Renal pelvis (tissue), 4 donors: ENCODE data around the gene GPS1. TPM values are rescaled to one million over a fixed set of nuclear protein-coding genes. Genes with fewer than 3 reads are reported as not detected.
"Not testable (repeated sequence)": the region's sequence is repeated elsewhere in the genome, so short reads cannot be mapped to it uniquely, and the experiment has no call there.

Source experiments
- DNase-seq: peaks from one replicate; pipeline ENCODE4 v3.0.0-alpha.2; 2013
- polyA plus RNA-seq, 3 donors: library from polyadenylated mRNA; unstranded; fragments of 120-200 nt; gene quantifications; one replicate each; pipeline ENCODE4 v1.2.1, GENCODE V29; 2013; ENCODE audit not compliant: insufficient read length in 3 of 3

Gene GPS1
- polyA plus RNA-seq, 3 donors: 127 to 149 (median 140) TPM

- DNase-seq: peak; percentile 97
Observed at GRCh38 chr17:82037092-82037888, 14.4 kb upstream of the GPS1 start, which contains the start of gene DCXR. Gene DCXR, minus strand, starts transcription at chr17:82037697. Its CDS starts 15 bp downstream, at chr17:82037682.

- DNase-seq: no peak
Observed at GRCh38 chr17:82037889-82038195, 13.9 kb upstream of the GPS1 start.

GRCh38 chr17:82038796-82039409 is 12.8 kb upstream of the GPS1 start:
- not testable (repeated sequence) for DNase-seq

GRCh38 chr17:82039695-82040299 is 11.9 kb upstream of the GPS1 start:
- DNase-seq: no peak

DNA sequence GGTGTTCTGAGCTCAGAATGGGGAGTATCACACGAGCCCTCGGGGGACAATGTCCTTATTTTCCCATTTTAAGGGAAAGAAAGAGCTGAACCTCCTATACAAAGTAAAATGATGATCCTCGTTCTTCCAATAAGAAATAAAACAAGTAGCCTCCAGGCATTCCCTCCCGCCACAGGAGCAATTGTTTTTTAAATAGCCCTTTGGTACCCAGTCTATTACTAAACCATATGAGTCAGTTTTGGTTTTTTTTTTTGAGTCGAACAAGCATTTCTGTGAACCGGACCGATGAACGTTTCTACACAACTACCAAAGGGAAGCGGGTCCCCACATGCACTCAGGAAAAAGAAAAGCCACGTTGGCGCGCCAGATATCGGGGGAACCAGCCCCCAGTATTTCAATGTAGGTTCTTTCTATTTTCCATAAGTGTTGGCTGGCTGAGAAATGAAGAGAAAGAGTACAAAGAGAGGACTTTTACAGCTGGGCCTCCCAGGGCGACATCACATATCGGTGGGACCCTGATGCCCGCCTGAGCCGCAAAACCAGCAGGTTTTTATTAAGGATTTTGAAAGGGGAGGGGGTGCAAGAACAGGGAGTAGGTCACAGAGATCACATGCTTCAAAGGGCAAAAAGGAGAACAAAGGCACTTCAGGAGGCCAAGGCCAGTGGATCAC is 10.4 kb upstream of the GPS1 start:
- no peak for DNase-seq

- no peak for DNase-seq
Observed at GRCh38 chr17:82042649-82043048, 9.0 kb upstream of the GPS1 start.

GRCh38 chr17:82043507-82043906 is 8.2 kb upstream of the GPS1 start:
- DNase-seq: no peak

GRCh38 chr17:82045936-82046484 is 5.7 kb upstream of the GPS1 start:
- no peak for DNase-seq

DNA sequence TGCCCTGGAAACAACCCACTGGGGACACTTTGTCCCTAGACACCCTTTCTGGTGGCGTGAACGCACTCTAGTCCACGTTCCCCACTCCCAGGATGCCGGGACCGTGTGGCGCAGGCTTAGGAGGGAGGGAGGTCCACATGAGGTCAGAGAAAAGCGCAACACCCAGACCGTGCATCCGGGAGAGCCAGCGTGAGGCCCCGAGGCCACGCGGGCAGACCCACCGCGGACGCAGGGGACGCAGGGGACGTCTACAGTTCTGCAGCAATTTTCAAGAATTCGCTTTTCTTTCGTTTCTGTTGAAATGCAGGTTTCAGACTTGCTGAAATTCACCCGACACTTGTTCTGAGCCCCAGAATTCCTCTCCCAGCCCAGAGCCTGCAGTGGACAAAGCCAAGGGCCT is 4.8 kb upstream of the GPS1 start:
- no peak for DNase-seq

DNA sequence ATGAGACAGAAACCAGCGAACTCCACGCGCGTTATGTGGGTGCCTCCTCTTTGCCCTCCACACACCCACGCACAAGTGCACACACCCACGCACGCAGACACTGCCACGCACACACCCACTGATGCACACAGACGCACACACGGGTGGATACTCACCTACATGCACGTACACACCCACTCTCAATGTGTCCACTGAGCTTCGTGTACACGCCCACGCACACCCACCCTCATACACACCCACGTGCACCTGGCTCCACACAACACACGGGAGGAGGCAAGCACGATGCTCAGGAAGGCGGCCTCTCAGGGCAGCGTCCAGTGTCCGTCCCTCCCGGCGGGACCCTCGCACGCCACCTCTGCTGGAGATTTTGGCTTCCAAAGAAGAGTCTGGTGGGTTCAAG is 4.3 kb upstream of the GPS1 start:
- DNase-seq: no peak

DNA sequence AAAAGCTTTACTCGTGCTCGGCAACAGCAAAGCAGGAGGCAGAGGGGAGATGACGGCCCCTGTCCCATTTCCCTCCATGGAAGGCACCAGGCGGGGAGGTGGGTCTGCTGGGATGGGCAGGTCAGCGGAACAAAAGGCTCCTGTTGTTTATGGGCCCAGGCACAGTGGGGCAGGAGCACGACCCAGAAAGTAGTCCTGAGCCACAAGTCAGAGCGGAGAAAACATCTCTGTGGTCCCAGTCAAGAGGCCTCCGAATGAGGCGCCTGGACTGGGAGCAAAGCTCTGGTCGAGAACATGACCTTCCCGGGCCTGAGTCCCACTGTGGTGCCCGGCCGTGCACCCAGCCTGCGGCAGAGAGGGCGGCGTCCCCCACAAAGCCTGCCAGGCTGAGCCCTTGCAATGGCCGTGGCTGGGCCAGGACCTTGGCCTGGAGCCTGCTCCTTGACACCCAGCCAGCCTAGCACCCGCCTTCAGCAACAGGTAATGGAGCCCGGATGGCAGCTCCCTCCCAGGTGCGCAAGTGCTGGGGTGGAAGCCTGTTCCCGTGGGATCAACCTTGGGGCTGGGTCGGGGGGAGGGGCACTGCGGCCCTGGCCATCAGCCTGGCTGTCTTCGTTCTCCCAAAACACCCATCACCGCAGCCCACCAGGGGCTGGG is 3.7 kb upstream of the GPS1 start:
- DNase-seq: no peak

DNA sequence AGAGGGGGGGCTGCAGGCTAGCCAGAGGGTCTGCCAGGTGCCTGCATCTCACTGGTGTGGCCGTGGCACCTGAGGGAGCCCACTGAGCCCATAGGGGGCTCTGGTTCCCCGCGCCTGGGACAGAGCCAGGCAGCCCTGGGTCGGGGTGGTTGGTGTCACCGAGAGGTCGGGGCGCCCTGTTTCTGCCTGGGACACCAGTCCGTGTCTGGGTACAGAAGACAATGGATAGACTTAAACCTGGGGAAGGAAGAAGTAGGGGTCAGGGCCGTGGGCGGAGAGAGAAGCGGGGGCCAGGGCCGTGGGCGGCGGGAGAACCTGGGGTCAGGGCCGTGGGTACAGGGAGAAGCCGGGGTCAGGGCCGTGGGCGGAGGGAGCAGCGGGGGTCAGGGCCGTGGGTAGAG is 3.1 kb upstream of the GPS1 start:
- no peak for DNase-seq

- DNase-seq: no peak
Observed at GRCh38 chr17:82049106-82049505, 2.6 kb upstream of the GPS1 start.

- no peak for DNase-seq
Observed at GRCh38 chr17:82049521-82049971, 2.2 kb upstream of the GPS1 start.

DNA sequence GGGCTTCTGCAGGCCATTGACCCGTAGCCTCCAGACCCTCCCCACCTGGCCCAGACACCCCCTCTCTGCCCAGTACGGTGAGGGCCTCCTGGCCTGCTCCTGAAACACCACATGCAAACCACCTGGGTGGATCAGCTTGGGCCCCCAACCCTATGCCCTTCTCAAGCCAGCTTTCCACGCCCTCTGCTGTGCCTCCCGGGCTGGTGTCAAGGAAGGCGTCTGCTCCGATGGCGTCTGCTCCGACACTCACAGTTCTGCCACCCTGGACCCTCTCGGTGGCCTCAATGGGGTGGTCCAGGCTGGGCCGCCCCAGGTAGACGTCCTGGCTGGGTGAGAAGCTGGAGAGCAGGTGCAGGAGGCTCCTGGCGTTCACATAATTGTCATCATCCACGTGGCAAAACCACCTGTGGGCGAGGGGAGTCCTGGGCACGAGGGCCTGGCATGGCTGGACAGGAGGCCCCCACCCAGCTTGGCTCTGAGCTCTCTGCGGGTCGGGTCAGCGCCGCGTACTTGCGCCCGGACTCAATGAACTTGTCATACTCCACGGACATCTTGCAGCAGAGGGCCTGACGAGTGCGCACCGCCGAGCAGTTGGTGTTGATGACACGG is 1.4 kb upstream of the GPS1 start:
- no peak for DNase-seq

DNA sequence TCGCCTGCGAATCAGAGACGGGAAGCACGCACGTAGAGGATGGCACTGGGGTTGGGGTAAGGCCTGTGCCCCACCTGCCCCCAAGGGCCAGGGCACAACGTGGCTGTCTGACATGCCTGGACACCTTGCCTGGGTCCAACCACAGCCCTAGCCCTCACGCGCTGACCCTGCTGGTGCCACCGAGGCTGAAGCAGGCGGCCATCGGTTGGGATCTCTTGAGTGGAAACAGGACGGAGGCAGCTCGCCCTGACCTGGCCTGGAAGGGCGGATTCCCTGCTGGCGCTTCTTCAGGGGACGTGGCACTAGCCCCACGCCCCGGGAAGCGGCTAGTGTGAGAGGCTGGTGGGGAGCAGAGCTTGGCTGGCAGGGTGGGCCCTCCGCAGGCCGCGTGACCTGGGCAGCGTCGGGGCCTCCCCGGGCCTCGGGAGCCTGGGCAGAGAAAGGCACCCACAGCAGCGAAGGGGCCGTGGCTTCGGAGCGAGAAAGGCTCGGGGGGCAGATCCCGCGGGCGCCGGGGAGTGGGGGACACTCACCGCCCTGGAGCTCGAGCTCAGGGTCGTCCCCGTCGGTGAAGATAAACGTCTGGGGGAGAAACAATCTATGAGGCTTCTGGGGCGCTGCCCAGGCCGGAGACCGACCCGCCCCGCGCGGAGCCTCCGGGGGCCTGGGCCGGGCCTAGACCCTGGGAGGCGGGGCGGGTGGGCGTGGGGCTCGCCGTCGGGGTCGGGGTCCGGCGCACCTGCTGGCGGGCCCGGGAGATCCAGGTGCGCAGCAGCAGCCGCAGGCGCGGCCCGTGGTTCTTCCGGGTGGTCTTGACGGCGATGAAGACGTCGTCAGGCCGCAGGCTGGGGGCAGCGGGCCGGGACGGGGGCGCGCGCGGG is 697 bp upstream of the GPS1 start:
- DNase-seq: no peak

- DNase-seq: no peak
Observed at GRCh38 chr17:82052638-82053059, 951 bp downstream of the GPS1 start.

DNA sequence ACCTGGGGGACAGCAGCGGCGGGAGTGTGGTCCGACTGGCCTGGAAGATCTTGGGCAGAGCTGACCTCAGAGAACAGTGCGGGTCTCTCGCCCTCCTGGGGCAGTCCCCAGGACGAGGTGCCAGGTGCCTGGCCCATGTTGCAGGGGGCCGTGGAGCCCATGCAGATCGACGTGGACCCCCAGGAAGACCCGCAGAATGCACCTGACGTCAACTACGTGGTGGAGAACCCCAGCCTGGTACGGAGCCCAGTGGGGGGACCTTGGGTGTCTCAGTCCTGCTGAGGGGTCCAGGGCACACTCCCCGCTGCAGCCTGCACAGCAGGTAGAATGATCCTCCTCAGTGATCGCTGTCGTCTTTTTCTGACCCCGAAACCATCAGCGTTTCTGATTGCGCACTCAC is 1.4 kb downstream of the GPS1 start:
- no peak for DNase-seq

DNA sequence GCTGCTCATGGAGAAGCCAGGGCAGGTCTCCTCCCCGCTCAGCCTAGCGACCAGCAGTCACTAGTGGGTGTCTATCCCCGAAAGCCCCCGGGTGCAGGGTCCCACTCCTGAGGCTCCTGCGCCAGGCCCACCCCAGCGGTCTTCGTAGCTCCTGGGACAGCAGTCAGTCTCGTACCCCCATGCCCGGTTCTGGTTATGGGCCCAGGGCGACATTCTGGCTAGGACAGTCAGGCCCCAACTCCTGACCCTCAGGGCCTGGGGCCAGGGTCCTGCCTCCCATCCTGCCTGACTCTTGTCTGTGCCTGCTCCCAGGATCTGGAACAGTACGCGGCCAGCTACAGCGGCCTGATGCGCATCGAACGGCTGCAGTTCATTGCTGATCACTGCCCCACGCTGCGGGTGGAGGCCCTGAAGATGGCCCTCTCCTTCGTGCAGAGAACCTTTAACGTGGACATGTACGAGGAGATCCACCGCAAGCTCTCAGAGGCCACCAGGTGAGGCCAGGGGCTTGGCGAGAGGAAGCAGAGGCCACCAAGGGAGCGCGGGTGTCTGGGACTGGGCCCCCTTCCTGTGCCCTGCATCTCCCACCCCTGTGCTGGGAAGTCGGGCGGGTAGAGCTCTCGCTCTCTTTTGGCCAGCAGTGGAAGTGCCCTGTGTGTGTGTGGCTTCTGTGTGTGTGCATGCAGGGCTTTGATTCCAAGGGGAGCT is 2.0 kb downstream of the GPS1 start:
- no peak for DNase-seq
